T47D (cell line): Measurements from ENCODE around the gene UBA1.

Experiments
- DNase-seq, 2 experiments: peaks; one replicate each; pipeline versions ENCODE4 v3.0.0 to v3.0.0-alpha.2; 2011 to 2012; ENCODE audit warnings: low read depth in 1 of 2, low spot score in 1 of 2
- JUND ChIP-seq: IDR thresholded peaks from 2 replicates; pipeline ENCODE4 v1.6.1; 2012; ENCODE audit warnings: low read depth
- in situ Hi-C: cut with HindIII; loops from 2 replicates; pipeline ENCODE4 v1.10.0; 2016; ENCODE audit warnings: low sequenced_read_pairs, low pct_unique_long_range_greater_than_20kb

The UBA1 gene

GRCh38 chrX:47172971-47173792 lies 20.4 kb upstream of the UBA1 start:
- in situ Hi-C loops, result no loop called here
- no peak for TF ChIP-seq JUND
- DNase-seq, result no peak

DNA sequence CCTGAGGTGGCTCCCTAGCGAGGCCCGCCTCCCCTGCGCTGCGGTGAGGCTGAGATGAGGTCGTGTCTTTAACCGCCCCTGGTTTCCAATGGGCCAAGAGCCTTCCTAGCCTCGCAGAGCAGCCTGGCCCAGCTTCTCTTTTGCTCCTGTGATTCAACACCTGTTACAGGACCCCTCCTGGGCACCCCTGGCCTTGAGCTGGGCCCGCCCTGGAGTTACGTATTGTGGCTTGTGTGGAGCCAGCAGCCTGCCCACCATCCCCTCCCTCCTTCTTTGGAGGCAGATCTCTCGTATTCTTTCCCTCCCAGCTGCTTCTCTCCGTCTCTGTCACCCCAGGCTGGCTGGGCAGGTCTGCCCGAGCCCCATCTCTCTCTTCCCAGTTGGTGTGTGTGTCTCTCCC lies 19.3 kb upstream of the UBA1 start:
- DNase-seq, result no peak
- TF ChIP-seq JUND, result no peak
- in situ Hi-C loops, result no loop called here

DNA sequence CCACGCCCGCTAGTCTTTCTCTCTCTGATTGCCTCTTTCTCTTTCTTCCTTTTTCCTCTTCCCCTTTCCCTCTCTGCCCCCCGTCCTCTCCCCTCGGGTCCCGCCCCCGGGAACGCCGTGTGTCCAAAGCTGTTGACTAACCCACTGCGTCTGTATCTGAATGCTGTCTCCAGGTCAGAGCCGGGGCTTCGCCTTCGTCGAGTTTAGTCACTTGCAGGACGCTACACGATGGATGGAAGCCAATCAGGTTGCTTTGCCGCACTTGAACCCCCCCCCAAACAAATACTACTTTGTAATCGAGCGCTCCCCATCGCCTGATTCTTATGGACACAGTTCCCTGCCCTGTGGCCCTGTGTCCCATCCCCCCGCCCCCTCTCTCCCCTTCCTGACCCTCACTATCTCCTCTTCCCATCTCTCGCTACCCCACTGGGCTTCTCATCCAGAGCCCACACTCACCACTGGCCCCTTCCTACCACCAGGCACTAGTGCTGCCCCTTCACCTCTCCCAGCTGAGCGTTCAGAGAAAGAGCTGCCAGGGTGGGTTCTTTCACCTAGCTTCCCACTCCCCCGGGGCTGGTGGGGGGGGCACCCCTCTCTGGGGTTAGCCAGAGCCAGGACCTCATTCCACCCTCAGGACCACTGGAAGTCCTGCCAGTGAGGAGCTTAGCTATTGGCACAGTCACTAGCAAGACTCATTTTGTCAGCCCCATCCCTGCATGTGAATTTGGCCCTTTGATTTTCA lies 18.6 kb upstream of the UBA1 start:
- DNase-seq, result no peak
- in situ Hi-C loops, result no loop called here

GRCh38 chrX:47175588-47175980 lies 18.0 kb upstream of the UBA1 start:
- TF ChIP-seq JUND, result no peak

More for the DNA sequence above, 18.6 kb upstream of the UBA1 start:
- no peak for TF ChIP-seq JUND

GRCh38 chrX:47176101-47176740 lies 17.4 kb upstream of the UBA1 start:
- in situ Hi-C loops, result no loop called here
- no peak for TF ChIP-seq JUND
- DNase-seq, result no peak

More at GRCh38 chrX:47175588-47175980, 18.0 kb upstream of the UBA1 start:
- in situ Hi-C loops, result no loop called here
- no peak for DNase-seq

- no peak for DNase-seq
- in situ Hi-C loops, result no loop called here
- no peak for TF ChIP-seq JUND
Observed at GRCh38 chrX:47177079-47177478, 16.6 kb upstream of the UBA1 start.

- DNase-seq, result no peak
- in situ Hi-C loops, result no loop called here
- no peak for TF ChIP-seq JUND
Observed at GRCh38 chrX:47178337-47178736, 15.3 kb upstream of the UBA1 start.

DNA sequence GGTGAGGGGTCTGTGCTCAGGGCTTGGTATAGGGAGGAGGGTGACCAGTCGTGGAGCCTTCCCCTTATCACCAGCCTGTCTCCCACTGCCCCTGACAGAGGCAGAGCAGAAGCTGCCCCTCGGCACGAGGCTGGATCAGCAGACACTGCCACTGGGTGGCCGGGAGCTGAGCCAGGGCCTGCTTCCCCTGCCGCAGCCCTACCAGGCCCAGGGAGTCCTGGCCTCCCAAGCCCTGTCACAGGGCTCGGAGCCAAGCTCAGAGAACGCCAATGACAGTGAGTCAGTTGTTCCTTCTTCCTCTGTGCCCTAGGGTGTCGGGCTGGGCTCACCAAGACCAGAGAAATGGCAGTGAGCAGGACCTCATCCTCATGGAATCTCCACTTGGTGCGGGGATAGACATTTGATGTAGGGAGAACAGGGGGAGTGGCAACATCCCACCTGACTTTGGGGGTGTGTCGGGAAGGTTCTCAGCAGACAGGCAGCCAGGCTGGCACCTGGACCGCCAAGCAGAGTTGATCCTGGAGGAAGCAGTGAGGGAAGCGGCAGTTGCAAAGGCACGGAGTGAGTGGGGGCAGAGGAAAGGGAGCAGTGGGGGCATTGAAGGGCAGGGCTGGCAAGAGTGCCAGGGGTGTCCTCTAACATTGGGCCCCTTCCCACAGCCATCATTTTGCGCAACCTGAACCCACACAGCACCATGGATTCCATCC lies 14.3 kb upstream of the UBA1 start:
- no peak for DNase-seq
- no peak for TF ChIP-seq JUND
- in situ Hi-C loops, result no loop called here

- in situ Hi-C loops, result no loop called here
- no peak for TF ChIP-seq JUND
- no peak for DNase-seq
Observed at GRCh38 chrX:47179928-47180255, 13.7 kb upstream of the UBA1 start.

DNA sequence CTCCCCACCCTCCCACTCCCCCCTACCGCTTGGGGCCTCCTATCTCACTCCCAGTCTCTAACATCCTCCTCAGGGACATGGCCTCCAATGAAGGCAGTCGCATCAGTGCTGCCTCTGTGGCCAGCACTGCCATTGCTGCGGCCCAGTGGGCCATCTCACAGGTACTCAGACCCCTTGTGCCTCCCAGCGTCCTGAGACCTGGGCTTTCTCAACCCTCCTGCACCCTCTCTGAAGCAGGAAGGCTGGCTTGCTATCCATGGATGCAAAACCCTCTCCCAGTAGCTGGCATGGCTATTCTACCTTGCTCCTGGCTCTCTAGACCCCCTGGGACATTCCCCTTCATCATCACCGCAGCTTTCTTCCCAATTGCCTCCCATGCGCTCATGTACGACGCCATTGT lies 13.3 kb upstream of the UBA1 start:
- in situ Hi-C loops, result no loop called here
- TF ChIP-seq JUND, result no peak

GRCh38 chrX:47181301-47181700 lies 12.3 kb upstream of the UBA1 start:
- in situ Hi-C loops, result no loop called here
- TF ChIP-seq JUND, result no peak

More for the DNA sequence above, 13.3 kb upstream of the UBA1 start:
- no peak for DNase-seq

GRCh38 chrX:47182106-47182700 lies 11.4 kb upstream of the UBA1 start:
- TF ChIP-seq JUND, result no peak
- in situ Hi-C loops, result no loop called here
- DNase-seq, result no peak

More at GRCh38 chrX:47181301-47181700, 12.3 kb upstream of the UBA1 start:
- DNase-seq, result no peak
